DOHH2 (cell line): Measurements from ENCODE around the gene ZNF324.

Experiments
- CTCF ChIP-seq: fragments of 200-600 bp; sonication (generic); IDR thresholded peaks from one replicate; pipeline ENCODE4 v1.5.1; 2014; ENCODE audit warnings: antibody characterized with exemption, mild to moderate bottlenecking, low read depth, low read length; ENCODE audit not compliant: poor library complexity, severe bottlenecking
- EZH2phosphoT487 ChIP-seq: fragments of 200-600 bp; sonication (generic); IDR thresholded peaks from 2 replicates; pipeline ENCODE4 v1.6.1; 2017; ENCODE audit warnings: borderline replicate concordance, mild to moderate bottlenecking, antibody characterized with exemption, low read length, moderate library complexity, mixed read lengths

- TF ChIP-seq CTCF = no peak
- no peak for TF ChIP-seq EZH2phosphoT487
Measured at GRCh38 chr19:58480831-58481230, 14.0 kb downstream of the ZNF324 start.
